Measurements from ENCODE around the gene TMEM178B. TPM values are rescaled to one million over a fixed set of nuclear protein-coding genes. Genes with fewer than 3 reads are reported as not detected.
A peak's percentile ranks its signal among the peaks of the same experiment; 100 is the strongest.

TMEM178B gene
- polyA plus RNA-seq, 2 of the 4 experiments (the other 2 are of a cell fraction), result 0.88 to 0.93 TPM

DNA sequence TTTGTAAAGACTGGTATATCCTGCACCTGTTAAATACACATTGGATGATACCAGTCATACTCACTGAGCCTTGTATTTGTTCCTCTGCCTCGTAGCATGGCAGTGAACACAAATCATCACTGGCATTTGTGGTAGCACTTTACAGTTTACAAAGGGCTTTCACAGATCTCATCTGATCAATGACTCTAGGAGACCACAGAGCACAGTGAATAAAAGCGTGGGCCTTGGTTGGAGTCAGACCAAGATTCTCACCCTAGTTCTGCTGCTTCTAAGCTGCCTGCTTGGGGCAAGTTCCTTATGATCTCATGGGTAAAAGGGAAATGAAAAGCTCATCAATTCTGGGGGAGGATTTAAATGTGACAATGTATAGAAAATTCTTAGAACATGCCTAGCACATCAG lies 347.4 kb downstream of the TMEM178B start:
- H3K4me3 ChIP-seq, result no peak overlapping the region
- CTCF ChIA-PET, result no interaction called here
- TF ChIP-seq, protein P1, sequence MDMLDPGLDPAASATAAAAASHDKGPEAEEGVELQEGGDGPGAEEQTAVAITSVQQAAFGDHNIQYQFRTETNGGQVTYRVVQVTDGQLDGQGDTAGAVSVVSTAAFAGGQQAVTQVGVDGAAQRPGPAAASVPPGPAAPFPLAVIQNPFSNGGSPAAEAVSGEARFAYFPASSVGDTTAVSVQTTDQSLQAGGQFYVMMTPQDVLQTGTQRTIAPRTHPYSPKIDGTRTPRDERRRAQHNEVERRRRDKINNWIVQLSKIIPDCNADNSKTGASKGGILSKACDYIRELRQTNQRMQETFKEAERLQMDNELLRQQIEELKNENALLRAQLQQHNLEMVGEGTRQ (IDR thresholded peaks at IDR 0.05), result no peak
- no peak for TF ChIP-seq BHLHE40 (IDR thresholded peaks at IDR 0.05; ENCODE audit: low read depth, low read length)
- no peak for TF ChIP-seq POLR2AphosphoS2 (conservative IDR thresholded peaks at IDR 0.05; ENCODE audit: low read length)
- POLR2A ChIA-PET, result no interaction called here
- ATAC-seq, result no peak
- FAIRE-seq, result no peak
- H3K27ac ChIP-seq, result no peak overlapping the region
- DNase-seq (ENCODE audit: low read depth in 1 of 2, low spot score in 1 of 2), result no peak
- no peak overlapping the region for H3K4me2 ChIP-seq
- WGBS (ENCODE audit: missing lambda C conversion rate), result 13% methylated on average over 2 of the region's 2 CpGs
- no peaks in the 10 kb centered on the region for H3K4me1 ChIP-seq
- H3K9me3 ChIP-seq, result no peaks in the 10 kb centered on the region

DNA sequence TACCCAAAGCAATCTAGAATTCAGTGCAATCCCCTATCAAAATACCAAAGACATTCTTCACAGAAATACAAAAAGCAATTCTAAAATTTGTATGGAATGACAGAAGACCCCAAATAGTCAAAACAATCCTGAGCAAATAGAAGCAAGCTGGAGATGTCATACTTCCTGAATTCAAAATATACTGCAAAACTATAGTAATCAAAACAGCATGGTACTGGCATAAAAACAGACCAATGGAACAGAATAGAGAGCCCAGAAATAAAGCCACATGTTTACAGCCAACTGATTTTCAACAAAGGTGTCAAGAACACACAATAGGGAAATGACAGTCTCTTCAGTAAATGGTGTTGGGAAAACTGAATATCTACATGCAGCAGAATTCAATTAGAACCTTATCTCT lies 353.3 kb downstream of the TMEM178B start:
- TF ChIP-seq, protein P2, sequence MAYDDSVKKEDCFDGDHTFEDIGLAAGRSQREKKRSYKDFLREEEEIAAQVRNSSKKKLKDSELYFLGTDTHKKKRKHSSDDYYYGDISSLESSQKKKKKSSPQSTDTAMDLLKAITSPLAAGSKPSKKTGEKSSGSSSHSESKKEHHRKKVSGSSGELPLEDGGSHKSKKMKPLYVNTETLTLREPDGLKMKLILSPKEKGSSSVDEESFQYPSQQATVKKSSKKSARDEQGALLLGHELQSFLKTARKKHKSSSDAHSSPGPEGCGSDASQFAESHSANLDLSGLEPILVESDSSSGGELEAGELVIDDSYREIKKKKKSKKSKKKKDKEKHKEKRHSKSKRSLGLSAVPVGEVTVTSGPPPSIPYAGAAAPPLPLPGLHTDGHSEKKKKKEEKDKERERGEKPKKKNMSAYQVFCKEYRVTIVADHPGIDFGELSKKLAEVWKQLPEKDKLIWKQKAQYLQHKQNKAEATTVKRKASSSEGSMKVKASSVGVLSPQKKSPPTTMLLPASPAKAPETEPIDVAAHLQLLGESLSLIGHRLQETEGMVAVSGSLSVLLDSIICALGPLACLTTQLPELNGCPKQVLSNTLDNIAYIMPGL (CRISPR knock-in tag; IDR thresholded peaks at IDR 0.05; ENCODE audit: borderline replicate concordance), result no peak
- TF ChIP-seq HEYL (CRISPR knock-in tag; IDR thresholded peaks at IDR 0.05) (no peak), CHD2 (IDR thresholded peaks at IDR 0.05; ENCODE audit: low read length, partially characterized antibody) (no peak), RFX5 (IDR thresholded peaks at IDR 0.05) (no peak), POLR2A (IDR thresholded peaks at IDR 0.05; ENCODE audit: low read length) (no peak), MAFK (IDR thresholded peaks at IDR 0.05; ENCODE audit: partially characterized antibody) (no peak), FOXS1 (CRISPR knock-in tag; IDR thresholded peaks at IDR 0.05) (no peak)
- TF ChIP-seq, protein P3, sequence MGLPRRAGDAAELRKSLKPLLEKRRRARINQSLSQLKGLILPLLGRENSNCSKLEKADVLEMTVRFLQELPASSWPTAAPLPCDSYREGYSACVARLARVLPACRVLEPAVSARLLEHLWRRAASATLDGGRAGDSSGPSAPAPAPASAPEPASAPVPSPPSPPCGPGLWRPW (IDR thresholded peaks at IDR 0.05), result no peak
- TF ChIP-seq, protein P4, sequence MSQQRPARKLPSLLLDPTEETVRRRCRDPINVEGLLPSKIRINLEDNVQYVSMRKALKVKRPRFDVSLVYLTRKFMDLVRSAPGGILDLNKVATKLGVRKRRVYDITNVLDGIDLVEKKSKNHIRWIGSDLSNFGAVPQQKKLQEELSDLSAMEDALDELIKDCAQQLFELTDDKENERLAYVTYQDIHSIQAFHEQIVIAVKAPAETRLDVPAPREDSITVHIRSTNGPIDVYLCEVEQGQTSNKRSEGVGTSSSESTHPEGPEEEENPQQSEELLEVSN (IDR thresholded peaks at IDR 0.05; ENCODE audit: borderline replicate concordance, low read depth), result no peak
- FAIRE-seq (no peak), ATAC-seq (no peak), DNase-seq (ENCODE audit: low read depth in 1 of 2, low spot score in 1 of 2) (no peak)
- Histone ChIP-seq H3K4me2 (no peak overlapping the region), H3K27ac (no peak overlapping the region), H3K4me3 (no peak overlapping the region), H3K4me1 (no peaks in the 10 kb centered on the region), H3K9me3 (peaks cover 5% of the 10 kb centered on the region; the same call in 1 of the 3 replicates)
- CTCF ChIA-PET, result interaction anchor here (1.1 kb wide), 1 partner anchor 15 kb away, joined by 4 read pairs; no protein-coding TSS in a partner anchor
- POLR2A ChIA-PET, result no interaction called here

DNA sequence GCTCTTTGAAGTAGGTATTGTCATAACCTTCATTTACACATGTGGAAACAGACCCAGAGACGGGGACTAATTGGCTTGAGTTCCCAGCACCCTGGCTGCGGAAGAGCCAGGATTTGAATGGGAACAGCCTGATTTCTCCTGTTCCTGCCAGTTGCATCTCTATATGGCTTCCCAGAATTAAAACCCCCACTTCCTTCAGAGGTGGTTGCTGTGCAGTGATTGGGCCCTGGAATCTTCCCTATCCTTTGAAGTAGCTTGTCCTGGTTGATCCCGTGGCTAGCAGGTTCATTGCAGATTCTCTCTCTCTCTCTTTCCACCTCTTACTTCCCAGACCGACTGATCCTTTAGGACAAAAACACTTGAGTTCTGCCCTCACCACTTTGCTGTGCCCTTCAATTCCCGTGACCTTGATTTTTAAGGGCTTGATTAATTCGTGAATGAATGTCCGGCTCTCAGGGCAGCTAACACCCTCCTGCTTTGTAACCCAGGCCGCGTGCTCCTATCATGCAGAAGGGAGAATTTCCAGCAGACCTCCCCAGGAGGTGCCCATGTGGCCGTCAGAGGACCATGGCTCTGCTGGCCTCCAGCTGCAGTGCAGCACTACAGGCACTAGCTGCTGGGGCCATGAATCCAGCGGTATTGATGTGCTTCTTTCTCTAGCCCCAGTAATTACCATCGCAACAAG lies 356.7 kb downstream of the TMEM178B start:
- DNase-seq (ENCODE audit: low read depth in 1 of 2, low spot score in 1 of 2) (no peak), FAIRE-seq (no peak), ATAC-seq (peak in 1 of 2 experiments; percentile 26; a peak in 1 of 6 replicates)
- 54% methylated on average over 12 of the region's 12 CpGs for WGBS (ENCODE audit: missing lambda C conversion rate)
- no peak overlapping the region for H3K4me2 ChIP-seq
- no peak for TF ChIP-seq CBX2 (IDR thresholded peaks at IDR 0.05; ENCODE audit: borderline replicate concordance, low read depth)
- no peak for TF ChIP-seq SREBF2 (IDR thresholded peaks at IDR 0.05)
- TF ChIP-seq BHLHE40 (IDR thresholded peaks at IDR 0.05; ENCODE audit: low read depth, low read length), result no peak
- no peak for TF ChIP-seq HOXB5 (CRISPR knock-in tag; IDR thresholded peaks at IDR 0.05)
- no peak for TF ChIP-seq RCOR1 (IDR thresholded peaks at IDR 0.05; ENCODE audit: low read depth, low read length)
- TF ChIP-seq GATA3 (IDR thresholded peaks at IDR 0.05; ENCODE audit: borderline replicate concordance), result no peak
- H3K4me3 ChIP-seq, result no peak overlapping the region
- POLR2A ChIA-PET, result no interaction called here
- CTCF ChIA-PET, result no interaction called here
- H3K27ac ChIP-seq, result no peak overlapping the region
- H3K4me1 ChIP-seq, result no peaks in the 10 kb centered on the region
- peaks cover 5% of the 10 kb centered on the region; the same call in 1 of the 3 replicates for H3K9me3 ChIP-seq

DNA sequence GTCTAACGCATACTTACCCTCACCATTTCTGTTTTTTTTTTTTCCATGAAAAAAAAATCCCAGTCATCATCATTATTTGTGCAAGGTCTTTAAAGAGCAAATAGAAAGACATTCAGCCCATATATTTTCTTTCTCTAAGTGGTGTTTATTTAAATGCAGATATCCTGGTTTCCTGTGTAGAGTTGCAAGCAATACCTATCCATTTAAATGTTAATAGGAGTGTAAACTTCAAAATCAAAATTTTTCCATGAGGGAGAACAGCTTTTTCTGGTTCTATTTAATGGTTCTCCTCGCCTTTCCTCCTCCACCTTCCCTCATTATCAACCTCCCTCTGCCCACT lies 357.2 kb downstream of the TMEM178B start:
- ATAC-seq, result no peak
- POLR2A ChIA-PET, result no interaction called here
- CTCF ChIA-PET, result no interaction called here
- Histone ChIP-seq H3K9me3 (peaks cover 5% of the 10 kb centered on the region; the same call in 1 of the 3 replicates), H3K4me3 (no peak overlapping the region), H3K4me1 (no peaks in the 10 kb centered on the region), H3K27ac (no peak overlapping the region), H3K4me2 (no peak overlapping the region)
- no peak for DNase-seq (ENCODE audit: low read depth in 1 of 2, low spot score in 1 of 2)
- WGBS (ENCODE audit: missing lambda C conversion rate), result 56% methylated on average over 2 of the region's 2 CpGs
- FAIRE-seq, result no peak
- TF ChIP-seq POLR2AphosphoS2 (conservative IDR thresholded peaks at IDR 0.05; ENCODE audit: low read length), result no peak
- TF ChIP-seq, protein P5, sequence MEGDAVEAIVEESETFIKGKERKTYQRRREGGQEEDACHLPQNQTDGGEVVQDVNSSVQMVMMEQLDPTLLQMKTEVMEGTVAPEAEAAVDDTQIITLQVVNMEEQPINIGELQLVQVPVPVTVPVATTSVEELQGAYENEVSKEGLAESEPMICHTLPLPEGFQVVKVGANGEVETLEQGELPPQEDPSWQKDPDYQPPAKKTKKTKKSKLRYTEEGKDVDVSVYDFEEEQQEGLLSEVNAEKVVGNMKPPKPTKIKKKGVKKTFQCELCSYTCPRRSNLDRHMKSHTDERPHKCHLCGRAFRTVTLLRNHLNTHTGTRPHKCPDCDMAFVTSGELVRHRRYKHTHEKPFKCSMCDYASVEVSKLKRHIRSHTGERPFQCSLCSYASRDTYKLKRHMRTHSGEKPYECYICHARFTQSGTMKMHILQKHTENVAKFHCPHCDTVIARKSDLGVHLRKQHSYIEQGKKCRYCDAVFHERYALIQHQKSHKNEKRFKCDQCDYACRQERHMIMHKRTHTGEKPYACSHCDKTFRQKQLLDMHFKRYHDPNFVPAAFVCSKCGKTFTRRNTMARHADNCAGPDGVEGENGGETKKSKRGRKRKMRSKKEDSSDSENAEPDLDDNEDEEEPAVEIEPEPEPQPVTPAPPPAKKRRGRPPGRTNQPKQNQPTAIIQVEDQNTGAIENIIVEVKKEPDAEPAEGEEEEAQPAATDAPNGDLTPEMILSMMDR (IDR thresholded peaks at IDR 0.05), result no peak
- TF ChIP-seq ZFP36 (IDR thresholded peaks at IDR 0.05; ENCODE audit: borderline replicate concordance, partially characterized antibody), result no peak
- TF ChIP-seq, protein P2 (CRISPR knock-in tag; IDR thresholded peaks at IDR 0.05; ENCODE audit: borderline replicate concordance), result no peak
- TF ChIP-seq TFCP2L1 (CRISPR knock-in tag; IDR thresholded peaks at IDR 0.05), result no peak
- TF ChIP-seq ZC3H11A (IDR thresholded peaks at IDR 0.05), result no peak
- no peak for TF ChIP-seq CBX2 (IDR thresholded peaks at IDR 0.05; ENCODE audit: borderline replicate concordance, low read depth)
- TF ChIP-seq RFX5 (IDR thresholded peaks at IDR 0.05), result no peak
- no peak for TF ChIP-seq TP53 (CRISPR knock-in tag; IDR thresholded peaks at IDR 0.05)
- no peak for TF ChIP-seq CHD4 (IDR thresholded peaks at IDR 0.05; ENCODE audit: borderline replicate concordance)
- no peak for TF ChIP-seq EP300 (IDR thresholded peaks at IDR 0.05)

Measured in A549 (cell line).